GM12878 (cell line): ENCODE measurements around the gene VASH1. TPM values are rescaled to one million over a fixed set of nuclear protein-coding genes. Genes with fewer than 3 reads are reported as not detected.

Experiments used
- BCL3 ChIP-seq: IDR thresholded peaks from 2 replicates; pipeline ENCODE4 v1.6.1; 2011; ENCODE audit warnings: borderline replicate concordance, low read depth, mild to moderate bottlenecking, moderate library complexity, low read length; ENCODE audit not compliant: insufficient read depth, poor library complexity, severe bottlenecking
- E4F1 ChIP-seq: fragments of 450-650 bp; IDR thresholded peaks from 2 replicates; pipeline ENCODE4 v1.6.1; 2018; ENCODE audit warnings: borderline replicate concordance, mild to moderate bottlenecking; ENCODE audit not compliant: partially characterized antibody
- ETV6 ChIP-seq, 2 experiments: fragments of 450-650 bp in 1 of 2; IDR thresholded peaks in 1 of 2; conservative IDR thresholded peaks in 1 of 2; 2 replicates each; pipeline ENCODE4 v1.6.1; 2014; ENCODE audit warnings: antibody characterized with exemption in 1 of 2, borderline replicate concordance in 1 of 2, low read depth in 1 of 2, mild to moderate bottlenecking in 1 of 2, moderate library complexity in 1 of 2
- FOXM1 ChIP-seq: IDR thresholded peaks from 2 replicates; pipeline ENCODE4 v1.6.1; 2012; ENCODE audit warnings: low read depth, mild to moderate bottlenecking, inconsistent platforms, low read length, moderate library complexity
- POLR2A ChIP-seq: IDR thresholded peaks from 2 replicates; pipeline ENCODE4 v1.6.1; 2011; ENCODE audit warnings: low read depth, mild to moderate bottlenecking, low read length
- RAD21 ChIP-seq: IDR thresholded peaks from 2 replicates; pipeline ENCODE4 v1.6.1; 2011; ENCODE audit warnings: mild to moderate bottlenecking, low read depth, low read length, moderate library complexity; ENCODE audit not compliant: insufficient read depth
- SREBF2 ChIP-seq: IDR thresholded peaks from 2 replicates; pipeline ENCODE4 v1.6.1; 2012; ENCODE audit warnings: mild to moderate bottlenecking, low read length
- TARDBP ChIP-seq: IDR thresholded peaks from 2 replicates; pipeline ENCODE4 v1.6.1; 2016; ENCODE audit warnings: borderline replicate concordance
- polyA plus RNA-seq, 11 experiments: library from polyadenylated mRNA; depleted of rRNA in 4 of 11; unstranded in 6 of 11; stranded (reverse) in 5 of 11; fragments of >200 nt; fragmentation: Nextera tagmentation in 4 of 11; fragmentation: Illumina TruSeq in 1 of 11; extraction: Ambion mirVana in 4 of 11; extraction: Trizol in 1 of 11; gene quantifications; 1 replicate in 1 of 11; 2 replicates in 10 of 11; pipeline versions ENCODE4 v1.2.1 to v1.2.3, GENCODE V29; 2011 to 2016; ENCODE audit warnings: inconsistent platforms in 2 of 11, missing spikeins in 2 of 11, low read depth in 1 of 11
- total RNA-seq, 4 experiments: library from RNA; depleted of rRNA in 3 of 4; stranded (reverse); fragments of >200 nt in 3 of 4; fragmentation: Illumina TruSeq in 1 of 4; extraction: Trizol in 1 of 4; gene quantifications; 2 replicates each; pipeline versions ENCODE4 v1.2.1 to v1.2.3, GENCODE V29; 2013 to 2021

The VASH1 gene
- total and polyA plus RNA-seq, 10 of the 15 experiments (the other 5 are each of a cell fraction or from before 2014, with no cell fraction given) = 0.06 to 2.3 (median 0.53) TPM

GRCh38 chr14:76761136-76761959 is at the start of gene VASH1 (continued):
- no peak for TF ChIP-seq E4F1
- TF ChIP-seq ETV6 (conservative IDR thresholded peaks at IDR 0.05 in 1 of 2, IDR thresholded peaks at IDR 0.05 in 1 of 2; ENCODE audit: borderline replicate concordance in 1 of 2, low read depth in 1 of 2) = no peak
- no peak for TF ChIP-seq FOXM1
- no peak for TF ChIP-seq BCL3
- TF ChIP-seq TARDBP = no peak
- TF ChIP-seq POLR2A = peak; percentile 35; the same call in 1 of the 2 replicates
- TF ChIP-seq RAD21 = no peak
- no peak for TF ChIP-seq SREBF2
- TF ChIP-seq, all 136 proteins: peak for 13
